Mucosa of rectum (tissue), 2 donors: ENCODE measurements around the gene AKR7A2.

Experiments used
- H3K27ac ChIP-seq, 2 donors: one replicate each; pipeline ENCODE4 v1.7.0; 2013; ENCODE audit warnings: inconsistent platforms in 2 of 2, low read depth in 2 of 2, low read length in 2 of 2
- H3K27me3 ChIP-seq, 2 donors: one replicate each; pipeline ENCODE4 v1.7.0; 2013; ENCODE audit warnings: low read length in 2 of 2; ENCODE audit not compliant: control insufficient read depth in 2 of 2, insufficient read depth in 2 of 2
- H3K36me3 ChIP-seq, 2 donors: one replicate each; pipeline ENCODE4 v1.7.0; 2013; ENCODE audit warnings: low read length in 2 of 2; ENCODE audit not compliant: control insufficient read depth in 2 of 2, insufficient read depth in 2 of 2
- H3K4me1 ChIP-seq, 2 donors: one replicate each; pipeline ENCODE4 v1.7.0; 2013; ENCODE audit warnings: low read length in 2 of 2, mild to moderate bottlenecking in 1 of 2; ENCODE audit not compliant: control insufficient read depth in 2 of 2, insufficient read depth in 2 of 2
- H3K4me3 ChIP-seq, 2 donors: one replicate each; pipeline ENCODE4 v1.7.0; 2013; ENCODE audit warnings: low read length in 2 of 2
- H3K9ac ChIP-seq, 2 donors: one replicate each; pipeline ENCODE4 v1.7.0; 2013; ENCODE audit warnings: low read length in 2 of 2, low read depth in 1 of 2, mild to moderate bottlenecking in 1 of 2
- H3K9me3 ChIP-seq, 2 donors: one replicate each; pipeline ENCODE4 v1.7.0; 2013; ENCODE audit warnings: low read length in 2 of 2; ENCODE audit not compliant: control insufficient read depth in 2 of 2
- donor health status: healthy.
- donor health status: Normal muscosa, but diverticular disease.

The AKR7A2 gene

GRCh38 chr1:19326748-19327065, 14.8 kb upstream of the AKR7A2 start:
- H3K27me3 ChIP-seq = no peaks in the 10 kb centered on the region
- H3K36me3 ChIP-seq = peaks cover 22 to 33% of the 10 kb centered on the region in 2 donors
- H3K9me3 ChIP-seq = no peaks in the 10 kb centered on the region
- no peak overlapping the region for H3K4me3 ChIP-seq
- no peak overlapping the region for H3K27ac ChIP-seq
- H3K4me1 ChIP-seq = peaks cover 0 to 4% of the 10 kb centered on the region in 2 donors
- no peak overlapping the region for H3K9ac ChIP-seq

- no peak overlapping the region for H3K9ac ChIP-seq
- H3K4me1 ChIP-seq = peaks cover 0 to 4% of the 10 kb centered on the region in 2 donors
- no peak overlapping the region for H3K27ac ChIP-seq
- no peaks in the 10 kb centered on the region for H3K9me3 ChIP-seq
- no peaks in the 10 kb centered on the region for H3K27me3 ChIP-seq
- no peak overlapping the region for H3K4me3 ChIP-seq
- peaks cover 23 to 33% of the 10 kb centered on the region in 2 donors for H3K36me3 ChIP-seq
Measured at GRCh38 chr1:19325958-19326747, 14.2 kb upstream of the AKR7A2 start.

- Histone ChIP-seq H3K9me3 (no peaks in the 10 kb centered on the region), H3K27ac (no peak overlapping the region), H3K4me3 (no peak overlapping the region), H3K27me3 (no peaks in the 10 kb centered on the region), H3K36me3 (peaks cover 24 to 33% of the 10 kb centered on the region in 2 donors), H3K9ac (no peak overlapping the region), H3K4me1 (peaks cover 0 to 4% of the 10 kb centered on the region in 2 donors)
Measured at GRCh38 chr1:19325368-19325957, 13.5 kb upstream of the AKR7A2 start.

- H3K9ac ChIP-seq = no peak overlapping the region
- no peaks in the 10 kb centered on the region for H3K4me1 ChIP-seq
- H3K27ac ChIP-seq = no peak overlapping the region
- H3K36me3 ChIP-seq = peaks cover 24 to 33% of the 10 kb centered on the region in 2 donors
- H3K4me3 ChIP-seq = no peak overlapping the region
- no peaks in the 10 kb centered on the region for H3K9me3 ChIP-seq
- H3K27me3 ChIP-seq = no peaks in the 10 kb centered on the region
Measured at GRCh38 chr1:19324665-19324990, 12.7 kb upstream of the AKR7A2 start.

GRCh38 chr1:19323987-19324664, 12.2 kb upstream of the AKR7A2 start:
- Histone ChIP-seq H3K9ac (no peak overlapping the region), H3K27me3 (no peaks in the 10 kb centered on the region), H3K27ac (no peak overlapping the region), H3K9me3 (no peaks in the 10 kb centered on the region), H3K4me1 (no peaks in the 10 kb centered on the region), H3K36me3 (peaks cover 24 to 33% of the 10 kb centered on the region in 2 donors), H3K4me3 (no peak overlapping the region)

GRCh38 chr1:19322481-19322880, 10.5 kb upstream of the AKR7A2 start:
- Histone ChIP-seq H3K36me3 (peaks cover 20 to 29% of the 10 kb centered on the region in 2 donors), H3K27ac (no peak overlapping the region), H3K9me3 (no peaks in the 10 kb centered on the region), H3K9ac (no peak overlapping the region), H3K4me3 (no peak overlapping the region), H3K27me3 (no peaks in the 10 kb centered on the region), H3K4me1 (no peaks in the 10 kb centered on the region)

GRCh38 chr1:19321071-19321470, 9.1 kb upstream of the AKR7A2 start:
- no peak overlapping the region for H3K4me3 ChIP-seq
- no peaks in the 10 kb centered on the region for H3K9me3 ChIP-seq
- H3K27ac ChIP-seq = no peak overlapping the region
- H3K4me1 ChIP-seq = peaks cover 0 to under 1% of the 10 kb centered on the region in 2 donors
- H3K9ac ChIP-seq = no peak overlapping the region
- no peaks in the 10 kb centered on the region for H3K27me3 ChIP-seq
- H3K36me3 ChIP-seq = peaks cover 10 to 28% of the 10 kb centered on the region in 2 donors

GRCh38 chr1:19319196-19319595, 7.3 kb upstream of the AKR7A2 start:
- H3K9me3 ChIP-seq = no peaks in the 10 kb centered on the region
- H3K36me3 ChIP-seq = peaks cover 2 to 14% of the 10 kb centered on the region in 2 donors
- H3K4me3 ChIP-seq = no peak overlapping the region
- peaks cover 0 to 4% of the 10 kb centered on the region in 2 donors for H3K4me1 ChIP-seq
- H3K27ac ChIP-seq = no peak overlapping the region
- no peaks in the 10 kb centered on the region for H3K27me3 ChIP-seq
- H3K9ac ChIP-seq = no peak overlapping the region

GRCh38 chr1:19317126-19317910, 5.4 kb upstream of the AKR7A2 start:
- Histone ChIP-seq H3K27ac (no peak overlapping the region), H3K27me3 (no peaks in the 10 kb centered on the region), H3K36me3 (peaks cover 2 to 10% of the 10 kb centered on the region in 2 donors), H3K4me3 (no peak overlapping the region), H3K9me3 (no peaks in the 10 kb centered on the region), H3K4me1 (peaks cover 10 to 18% of the 10 kb centered on the region in 2 donors), H3K9ac (no peak overlapping the region)
